Hindlimb muscle (tissue), 1 donor: ENCODE data around the gene SEPTIN8. TPM values are rescaled to one million over a fixed set of nuclear protein-coding genes. Genes with fewer than 3 reads are reported as not detected.

Experiments
- DNase-seq: peaks from one replicate; pipeline ENCODE4 v3.0.0-alpha.2; 2013
- polyA plus RNA-seq: library from polyadenylated mRNA; unstranded; fragments of 120-200 nt; gene quantifications from one replicate; pipeline ENCODE4 v1.2.1, GENCODE V29; 2013; ENCODE audit not compliant: insufficient read length

Gene SEPTIN8
- 37.4 TPM for polyA plus RNA-seq

GRCh38 chr5:132777209-132778069, at the start of gene SEPTIN8:
SEPTIN8 (minus strand) TSS chr5:132777239; CDS start chr5:132777137, 102 bp downstream.
- DNase-seq: peak; percentile 68

- no peak for DNase-seq
Measured at GRCh38 chr5:132826424-132827082, 49.5 kb upstream of the SEPTIN8 start.

DNA sequence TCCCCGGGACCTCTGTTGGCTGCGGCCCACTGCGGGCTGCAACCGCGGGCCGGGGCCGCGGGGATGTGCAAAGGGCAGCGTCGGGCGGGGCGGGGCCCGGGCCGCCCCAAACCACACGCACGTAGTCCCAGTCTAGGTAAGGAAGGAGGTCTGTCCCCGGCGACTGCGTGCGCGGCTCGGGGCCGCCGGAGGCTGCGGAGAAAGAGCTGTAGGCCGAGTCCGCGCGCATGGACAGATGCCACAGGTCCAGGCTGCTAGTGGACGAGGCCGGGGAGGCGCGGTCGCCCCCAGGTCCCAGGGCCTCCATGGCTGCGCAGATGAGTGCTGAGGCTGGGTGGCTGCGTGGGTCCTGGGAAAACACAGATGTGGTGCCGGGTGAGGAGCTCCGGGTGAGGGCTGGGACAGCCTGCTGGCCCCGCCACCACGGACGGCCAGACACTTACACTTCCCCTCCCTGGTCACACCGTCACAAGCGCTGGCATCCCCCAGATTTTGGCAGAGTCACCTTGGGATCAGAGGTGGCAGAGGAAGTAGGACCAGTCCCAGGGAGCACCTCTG, 48.9 kb upstream of the SEPTIN8 start:
- DNase-seq: no peak

- DNase-seq: no peak
Measured at GRCh38 chr5:132825033-132825833, 48.2 kb upstream of the SEPTIN8 start.

GRCh38 chr5:132824426-132824825, 47.4 kb upstream of the SEPTIN8 start:
- DNase-seq: no peak

DNA sequence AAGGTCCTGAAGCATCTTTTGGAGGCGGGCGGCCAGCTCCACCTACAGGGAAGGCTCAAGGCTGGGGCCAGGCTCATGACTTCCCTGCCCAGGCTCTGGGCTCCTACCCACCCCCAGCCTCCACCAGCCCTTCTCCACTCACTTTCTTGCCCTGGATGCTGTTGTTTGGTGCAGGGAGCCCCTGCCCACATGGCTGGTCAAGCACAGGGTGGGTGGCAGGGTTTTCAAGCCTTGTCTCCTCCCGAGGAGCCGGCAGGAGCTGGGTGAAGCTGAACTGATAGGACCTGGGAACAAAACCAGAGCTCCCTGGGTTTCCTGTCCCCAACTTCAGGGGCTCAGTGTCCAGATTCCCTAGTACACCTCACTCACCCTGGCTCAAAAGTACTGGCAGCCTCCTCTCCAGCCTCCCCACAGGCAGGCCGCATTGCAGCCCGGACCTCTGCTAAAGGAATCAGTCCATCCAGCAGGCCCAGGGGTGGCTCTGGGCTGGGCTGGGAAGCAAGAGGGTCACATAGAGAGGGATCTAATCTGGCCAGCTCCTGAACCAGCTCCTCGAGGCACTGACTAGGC, 46.5 kb upstream of the SEPTIN8 start:
- DNase-seq: no peak

- DNase-seq: peak; percentile 50
Measured at GRCh38 chr5:132822650-132823480, 45.8 kb upstream of the SEPTIN8 start.

- no peak for DNase-seq
Measured at GRCh38 chr5:132821791-132822190, 44.8 kb upstream of the SEPTIN8 start.

- DNase-seq: no peak
Measured at GRCh38 chr5:132821350-132821749, 44.3 kb upstream of the SEPTIN8 start.

DNA sequence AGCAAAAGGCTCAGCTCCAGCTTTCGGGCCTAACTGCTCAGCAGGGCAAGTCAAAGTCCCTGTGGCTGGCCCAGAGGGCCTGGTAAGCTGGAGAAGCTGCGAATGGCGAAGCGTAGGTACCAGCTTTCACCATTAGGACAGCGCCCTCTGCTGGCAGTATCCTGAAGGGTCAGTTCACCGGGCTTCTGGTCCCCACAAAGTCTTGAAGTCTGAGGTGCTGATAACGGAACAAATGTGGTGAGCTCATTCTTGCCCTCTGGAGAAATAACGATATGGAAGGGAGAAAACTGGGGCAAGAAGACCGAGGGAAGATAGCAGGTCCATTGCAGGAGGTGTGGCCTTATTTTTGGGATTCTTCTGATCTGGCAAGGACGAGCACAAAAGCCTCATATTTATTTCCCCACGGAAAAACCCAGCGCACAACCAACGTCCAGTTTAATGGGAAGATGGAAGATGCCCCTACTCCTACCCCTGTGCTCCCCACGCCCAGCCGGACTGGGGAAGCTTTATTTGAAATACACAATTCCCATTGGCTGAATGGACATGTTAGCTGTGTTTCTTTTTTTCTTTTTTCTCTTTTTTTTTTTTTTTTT, 43.2 kb upstream of the SEPTIN8 start:
- peak; percentile 81 for DNase-seq

GRCh38 chr5:132819468-132819867, 42.4 kb upstream of the SEPTIN8 start:
- no peak for DNase-seq

- DNase-seq: no peak
Measured at GRCh38 chr5:132817011-132817410, 40.0 kb upstream of the SEPTIN8 start.

GRCh38 chr5:132816554-132816953, 39.5 kb upstream of the SEPTIN8 start:
- DNase-seq: no peak

- DNase-seq: no peak
Measured at GRCh38 chr5:132816083-132816482, 39.0 kb upstream of the SEPTIN8 start.

DNA sequence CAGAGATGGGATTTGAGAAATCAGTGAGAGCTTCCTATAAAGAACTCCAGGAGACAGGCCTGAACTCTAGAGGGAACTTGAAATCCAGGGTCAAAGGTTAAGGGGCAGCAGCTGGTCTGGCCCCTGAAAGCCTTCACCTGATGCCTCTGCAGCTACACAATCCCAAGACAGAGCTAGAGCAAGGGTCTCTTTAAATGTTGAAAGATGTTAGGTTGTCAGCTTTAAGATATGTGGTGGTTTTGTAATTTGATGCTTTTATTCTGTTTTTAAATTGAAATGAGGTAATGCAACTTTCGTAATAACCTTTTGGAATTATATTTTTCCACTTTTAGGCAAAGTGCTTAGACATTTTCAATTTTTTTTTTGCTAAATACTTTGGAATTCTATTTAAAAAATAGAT, 38.4 kb upstream of the SEPTIN8 start:
- DNase-seq: no peak

DNA sequence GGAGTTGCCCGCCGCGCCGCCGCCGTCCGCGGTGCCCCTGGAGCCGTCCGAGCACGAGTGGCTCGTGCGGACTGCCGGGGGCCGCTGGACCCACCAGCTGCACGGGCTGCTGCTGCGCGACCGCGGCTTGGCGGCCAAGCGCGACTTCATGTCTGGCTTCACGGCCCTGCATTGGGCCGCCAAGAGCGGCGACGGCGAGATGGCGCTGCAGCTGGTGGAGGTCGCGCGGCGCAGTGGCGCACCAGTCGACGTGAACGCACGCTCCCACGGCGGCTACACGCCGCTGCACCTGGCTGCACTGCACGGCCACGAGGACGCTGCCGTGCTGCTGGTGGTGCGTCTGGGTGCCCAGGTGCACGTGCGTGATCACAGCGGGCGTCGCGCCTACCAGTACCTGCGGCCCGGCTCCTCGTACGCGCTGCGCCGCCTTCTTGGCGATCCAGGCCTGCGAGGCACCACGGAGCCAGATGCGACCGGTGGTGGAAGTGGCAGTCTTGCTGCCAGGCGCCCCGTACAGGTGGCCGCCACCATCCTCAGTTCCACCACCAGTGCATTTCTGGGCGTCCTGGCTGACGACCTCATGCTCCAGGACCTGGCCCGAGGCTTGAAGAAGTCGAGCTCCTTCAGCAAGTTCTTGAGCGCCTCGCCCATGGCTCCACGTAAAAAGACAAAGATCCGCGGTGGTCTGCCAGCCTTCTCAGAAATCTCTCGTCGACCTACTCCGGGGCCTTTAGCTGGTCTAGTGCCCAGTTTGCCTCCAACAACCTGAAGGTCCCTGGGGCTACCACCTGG, 37.7 kb upstream of the SEPTIN8 start:
- no peak for DNase-seq

DNA sequence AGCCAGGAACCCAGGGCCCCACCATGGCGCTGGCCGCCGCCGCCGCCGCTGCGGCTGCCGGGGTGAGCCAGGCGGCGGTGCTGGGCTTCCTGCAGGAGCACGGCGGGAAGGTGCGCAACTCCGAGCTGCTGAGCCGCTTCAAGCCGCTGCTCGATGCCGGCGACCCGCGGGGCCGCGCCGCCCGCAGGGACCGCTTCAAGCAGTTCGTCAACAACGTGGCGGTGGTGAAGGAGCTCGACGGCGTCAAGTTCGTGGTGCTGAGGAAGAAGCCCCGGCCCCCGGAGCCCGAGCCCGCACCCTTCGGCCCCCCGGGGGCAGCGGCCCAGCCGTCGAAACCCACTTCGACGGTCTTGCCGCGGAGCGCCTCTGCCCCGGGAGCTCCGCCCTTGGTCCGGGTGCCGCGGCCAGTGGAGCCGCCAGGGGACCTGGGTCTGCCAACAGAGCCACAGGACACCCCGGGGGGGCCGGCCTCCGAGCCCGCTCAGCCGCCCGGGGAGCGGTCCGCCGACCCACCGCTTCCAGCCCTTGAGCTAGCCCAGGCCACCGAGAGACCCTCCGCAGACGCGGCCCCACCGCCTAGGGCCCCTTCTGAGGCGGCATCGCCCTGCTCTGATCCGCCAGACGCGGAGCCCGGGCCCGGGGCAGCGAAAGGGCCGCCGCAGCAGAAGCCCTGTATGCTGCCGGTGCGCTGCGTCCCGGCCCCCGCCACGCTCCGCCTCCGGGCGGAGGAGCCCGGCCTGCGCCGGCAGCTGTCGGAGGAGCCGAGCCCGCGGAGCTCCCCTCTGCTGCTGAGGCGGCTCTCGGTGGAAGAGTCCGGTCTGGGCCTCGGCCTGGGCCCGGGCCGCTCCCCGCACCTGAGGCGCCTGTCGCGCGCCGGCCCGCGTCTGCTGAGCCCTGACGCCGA, 36.8 kb upstream of the SEPTIN8 start:
- no peak for DNase-seq

DNA sequence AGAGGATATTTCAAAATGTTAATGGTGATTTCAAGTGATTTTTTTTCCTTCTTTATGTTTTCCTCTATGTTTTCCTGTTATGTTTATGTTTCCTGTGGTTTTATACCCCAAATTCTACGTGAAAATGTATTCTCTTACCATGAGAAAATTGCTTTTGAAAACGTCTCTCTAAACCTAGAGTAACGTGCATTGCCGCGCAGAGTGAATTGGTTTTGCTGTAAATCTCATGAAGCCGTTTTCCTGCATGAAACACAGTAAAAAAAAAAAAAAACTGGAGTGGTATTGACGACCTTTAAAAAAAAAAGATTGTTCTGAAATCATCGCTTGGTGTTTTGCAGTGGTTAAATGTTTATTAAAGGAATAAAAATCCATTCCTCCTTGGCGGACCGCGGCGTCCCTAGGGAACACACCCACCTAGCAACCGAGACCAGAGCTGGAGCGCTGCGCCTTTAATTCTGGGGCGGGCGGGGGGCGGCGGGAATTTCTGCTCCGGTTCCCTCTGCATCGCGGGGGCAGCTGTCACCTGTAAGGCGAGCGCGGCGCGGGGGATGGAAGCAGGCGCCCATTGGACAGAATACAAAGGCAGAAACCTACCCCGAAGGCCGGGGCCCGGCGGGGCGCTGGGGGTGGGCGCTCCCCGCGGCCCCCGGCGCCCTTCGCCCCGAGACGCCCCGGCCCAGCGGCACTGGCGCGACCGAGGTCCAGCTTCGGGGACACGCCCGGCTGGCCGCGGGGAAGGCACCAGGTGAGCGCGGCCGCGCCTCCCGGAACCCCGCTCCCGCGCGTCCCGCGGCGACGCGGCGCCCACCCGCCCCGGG, 36.0 kb upstream of the SEPTIN8 start, which contains the start of gene SOWAHA:
Gene SOWAHA (plus strand): TSS at position 522 of the 818 bp plus-strand sequence. CDS start 320 bp downstream, outside the sequence.
- no peak for DNase-seq
